GM19395 (cell line): ENCODE results near the gene S100A3.

ENCODE experiments used
- ATAC-seq: cut with Tn5 transposase; IDR thresholded peaks from one replicate; pipeline ENCODE4 v1.9.1; 2021; ENCODE audit warnings: mild to moderate bottlenecking, moderate library complexity; ENCODE audit not compliant: unreplicated experiment

S100A3 gene

DNA sequence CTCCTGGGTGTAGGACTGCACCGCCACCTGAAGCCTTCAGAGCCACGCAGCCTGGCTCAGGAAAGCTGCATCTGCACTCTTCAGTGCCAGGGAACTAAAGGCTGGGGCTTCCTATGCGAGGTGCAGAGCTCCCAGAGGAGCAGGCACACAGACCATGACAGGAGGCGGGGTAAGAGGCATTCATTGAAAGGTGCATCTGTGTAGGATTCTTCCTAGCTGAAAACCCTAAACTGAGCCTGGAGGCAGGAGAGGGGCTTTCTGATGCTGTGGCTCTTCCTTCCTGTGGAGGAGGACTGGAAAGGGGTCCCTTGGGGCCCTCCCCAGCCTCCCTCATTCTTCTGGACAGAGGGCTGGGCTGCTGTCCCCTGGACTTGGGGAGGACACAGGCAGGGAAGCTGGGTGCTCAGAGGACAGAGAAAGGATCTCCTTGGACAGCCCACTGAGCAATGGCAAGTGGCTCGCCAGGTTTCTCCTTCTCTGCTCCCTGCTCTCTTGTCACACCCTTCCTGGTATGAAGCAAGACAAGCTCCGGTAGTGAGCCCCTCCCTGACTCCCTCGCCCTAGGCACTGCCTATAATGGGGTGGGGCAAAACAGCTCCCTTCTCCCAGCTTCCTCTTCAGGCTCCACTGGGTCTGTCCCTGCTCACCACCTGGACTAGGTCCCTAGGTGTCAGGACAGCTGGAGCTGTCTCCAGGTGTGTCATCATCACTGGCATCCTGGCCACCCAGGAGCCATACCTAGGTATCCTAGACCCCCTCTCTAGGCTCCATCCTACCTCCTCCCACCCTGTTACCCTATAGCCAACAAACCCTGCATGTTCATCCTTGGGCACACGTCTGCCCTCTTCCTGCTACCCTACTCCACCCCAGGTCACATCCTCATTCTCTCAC is 33.3 kb downstream of the S100A3 start:
- no peak for ATAC-seq

DNA sequence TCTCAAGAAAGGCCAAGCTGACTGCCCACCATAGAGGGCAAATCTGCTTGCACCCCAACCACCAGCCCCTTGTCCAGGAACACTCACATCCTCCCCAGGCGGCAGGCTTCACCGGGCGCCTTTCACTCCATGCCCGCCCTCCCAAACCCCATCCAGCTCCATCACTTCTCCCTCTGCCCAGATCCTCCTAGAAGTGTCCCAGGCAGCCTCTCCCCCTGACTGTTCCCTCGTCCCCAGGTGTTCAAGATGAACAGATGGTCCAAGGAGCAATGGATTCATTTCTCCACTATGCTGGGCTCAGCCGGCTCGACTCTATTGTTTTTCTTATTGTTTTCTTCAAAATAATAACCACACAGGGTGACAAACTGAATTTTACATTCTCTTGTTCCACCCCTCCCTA is 35.4 kb downstream of the S100A3 start:
- no peak for ATAC-seq

DNA sequence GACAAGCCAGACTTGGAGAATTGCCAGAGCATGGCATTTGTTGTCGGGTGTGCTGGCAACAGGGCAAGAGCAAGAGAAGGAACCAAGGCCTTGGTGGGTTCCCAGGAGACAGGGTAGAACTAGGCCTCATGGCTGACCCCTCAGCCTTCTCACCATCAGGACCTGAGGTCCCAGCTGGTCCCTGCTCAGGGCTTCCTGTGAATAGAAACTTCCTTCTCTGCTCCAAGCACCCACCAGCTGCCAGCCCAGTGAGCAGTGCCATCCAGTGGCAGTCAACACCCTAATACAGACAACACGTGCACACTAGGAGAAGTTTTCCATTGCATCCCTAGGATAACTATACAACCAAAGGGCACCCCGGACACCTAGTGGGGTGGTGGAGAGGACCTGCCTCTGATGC is 36.0 kb downstream of the S100A3 start:
- ATAC-seq: no peak

DNA sequence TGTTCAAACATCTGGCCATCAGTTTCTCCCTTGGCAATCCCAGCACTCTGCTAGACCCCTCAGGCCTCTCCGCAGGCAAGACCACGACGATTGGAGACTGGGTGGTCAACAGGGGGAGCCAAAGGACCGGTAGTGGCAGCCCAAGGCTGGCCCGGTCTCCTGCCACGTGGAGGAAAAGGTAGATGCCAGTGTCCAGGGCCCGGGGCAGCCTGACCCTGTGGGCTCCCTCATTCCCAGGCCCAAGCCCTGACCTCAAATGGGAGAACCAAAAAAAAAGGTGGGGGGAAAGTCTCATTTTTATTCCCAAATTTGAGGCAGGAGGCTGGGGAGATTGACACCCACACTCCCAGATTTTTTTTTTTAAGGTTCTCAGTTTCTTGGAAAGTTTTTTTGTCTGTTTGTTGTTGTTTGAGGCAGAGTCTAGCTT is 38.1 kb downstream of the S100A3 start:
- ATAC-seq: no peak

DNA sequence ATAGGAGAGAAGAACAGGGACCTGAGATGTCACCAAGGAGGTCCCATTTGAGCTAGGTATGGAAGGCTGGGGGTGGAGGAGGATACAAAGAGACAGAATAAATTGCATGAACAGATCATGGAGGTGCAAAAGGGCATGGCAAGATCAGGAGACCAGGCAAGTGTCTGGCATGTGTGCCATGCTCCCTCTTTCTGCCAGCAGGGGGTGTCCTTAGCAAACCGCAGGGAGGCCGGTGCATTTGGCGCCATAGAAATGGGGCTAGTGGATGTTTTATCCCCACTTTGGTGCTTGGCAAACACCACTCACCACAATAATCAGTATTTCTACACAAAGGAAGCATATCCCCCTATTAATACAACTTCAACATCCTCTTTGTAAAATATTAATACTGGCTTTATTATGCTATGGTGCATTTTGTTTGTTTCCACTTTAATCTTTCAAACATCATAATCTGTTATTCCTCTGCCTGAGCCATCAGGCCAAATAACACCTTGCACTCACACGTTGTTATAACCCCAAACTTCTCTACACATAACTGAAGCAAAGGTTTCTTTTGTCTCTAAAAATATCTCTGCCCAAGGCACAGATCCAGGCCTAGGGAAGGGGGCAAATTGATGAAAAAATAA is 39.2 kb downstream of the S100A3 start:
- ATAC-seq: no peak

DNA sequence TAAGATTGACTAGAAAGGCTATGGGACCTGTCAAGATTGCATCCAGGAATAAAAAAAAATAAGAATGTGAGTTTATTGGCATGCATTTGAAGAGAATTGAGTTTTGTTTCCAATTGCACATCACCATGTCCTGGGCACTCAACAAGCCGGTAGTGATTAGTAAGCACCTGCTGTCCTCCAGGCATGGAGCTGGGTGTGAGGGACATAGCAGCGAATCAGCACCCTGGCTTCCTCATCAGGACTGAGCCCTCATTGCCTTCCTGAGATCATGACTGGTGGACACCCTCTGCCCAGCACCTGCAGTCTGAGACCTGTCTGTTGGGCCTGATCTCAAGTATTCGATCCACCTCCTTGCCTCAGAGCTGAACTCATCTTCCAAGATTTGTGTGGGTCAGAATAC is 40.0 kb downstream of the S100A3 start:
- ATAC-seq: no peak

DNA sequence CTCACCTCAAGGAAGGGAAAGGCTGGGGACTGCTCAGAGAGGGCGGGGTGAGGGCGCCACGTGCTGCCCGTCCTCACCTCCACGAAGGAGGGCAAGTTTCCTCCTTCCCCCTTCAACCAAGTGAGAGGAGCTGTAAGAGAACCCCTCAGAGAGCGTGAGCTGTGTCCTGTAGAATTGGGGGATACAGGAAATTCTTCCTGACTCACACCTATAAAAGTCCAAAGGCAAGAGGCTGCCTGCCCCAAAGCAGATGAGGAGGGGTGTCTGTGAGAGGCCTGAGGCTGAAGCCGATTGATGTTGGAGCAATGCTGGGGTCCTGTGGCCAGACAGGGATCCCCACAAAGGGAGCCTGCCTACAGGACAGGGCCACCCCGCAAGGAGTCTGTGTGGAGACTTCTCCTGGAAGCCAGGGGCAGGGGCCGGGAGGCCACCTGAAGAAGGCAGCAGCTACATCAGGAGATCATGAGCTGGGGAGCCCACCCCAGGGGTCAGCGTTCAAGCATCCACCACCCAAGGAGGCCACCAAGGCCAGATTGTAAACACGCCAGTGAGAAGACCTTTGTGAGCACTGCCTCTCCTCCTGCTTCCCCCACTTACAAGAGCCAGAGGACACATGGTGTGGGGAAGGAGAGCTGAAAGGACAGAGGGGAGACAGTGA is 41.0 kb downstream of the S100A3 start:
- no peak for ATAC-seq

DNA sequence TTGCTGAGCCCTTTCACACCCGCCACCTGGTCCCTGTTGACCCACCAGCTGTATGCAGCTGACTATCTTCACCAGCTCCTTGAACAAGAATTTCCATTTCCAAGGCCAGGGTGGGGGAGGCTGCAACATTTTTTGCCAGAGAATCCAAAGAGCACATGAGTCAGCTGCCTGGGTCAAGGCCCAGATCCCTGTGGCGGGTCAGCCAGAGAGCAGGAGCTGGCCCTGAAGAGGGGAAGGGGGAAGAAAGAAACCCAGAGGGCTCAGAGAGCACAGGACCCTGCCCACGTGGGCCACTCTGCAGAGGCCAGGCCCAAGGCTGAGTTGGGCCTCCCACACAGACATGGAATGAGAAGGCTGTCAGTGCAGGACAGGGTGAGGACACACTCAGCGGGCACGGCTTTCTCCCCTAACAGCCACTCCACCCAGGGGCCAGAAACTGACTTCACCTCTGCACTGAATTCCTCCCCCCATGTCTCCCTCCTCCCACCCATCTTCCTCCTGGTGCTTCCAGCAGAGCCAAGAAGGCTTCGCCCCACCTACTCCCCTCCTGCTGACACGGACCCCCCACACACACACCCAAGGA is 42.1 kb downstream of the S100A3 start:
- no peak for ATAC-seq

DNA sequence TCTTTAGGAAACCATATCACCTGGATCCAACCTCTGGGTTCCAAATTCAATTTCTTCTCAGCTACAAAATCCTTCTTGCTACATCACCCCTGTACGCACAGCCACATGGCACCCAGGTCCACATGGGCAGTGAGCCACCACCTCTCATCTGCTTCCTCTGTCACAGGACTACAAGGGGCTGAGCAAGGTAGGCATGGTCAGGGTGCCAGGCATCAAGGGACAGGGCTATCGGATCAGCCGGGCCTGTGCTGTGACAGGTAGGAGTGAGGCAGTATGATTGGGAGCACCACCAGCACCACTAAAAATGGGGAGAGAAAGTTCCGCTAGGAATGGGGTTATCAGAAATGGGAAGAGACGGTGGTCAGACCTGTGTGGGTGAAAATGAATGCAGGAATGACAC is 42.7 kb downstream of the S100A3 start:
- ATAC-seq: no peak

DNA sequence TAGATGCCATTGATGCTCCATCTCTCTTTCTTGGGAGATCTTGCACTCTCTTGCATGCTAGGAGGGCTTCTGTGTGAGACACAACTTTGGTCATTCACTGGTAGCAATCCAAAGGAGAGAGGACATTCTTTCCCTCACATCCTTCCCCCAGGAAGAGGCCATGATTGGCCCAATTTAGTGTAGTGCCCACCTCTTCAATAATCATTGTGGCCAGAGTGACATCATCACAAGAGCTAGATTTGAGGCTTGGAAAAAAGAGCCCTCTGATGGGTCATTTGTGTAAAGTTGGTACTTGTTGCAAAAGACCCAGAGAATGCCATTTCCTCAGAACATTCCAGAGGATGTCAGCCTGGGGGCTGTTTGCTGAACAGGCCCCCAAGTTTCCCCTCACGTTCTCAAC is 43.5 kb downstream of the S100A3 start:
- ATAC-seq: no peak

DNA sequence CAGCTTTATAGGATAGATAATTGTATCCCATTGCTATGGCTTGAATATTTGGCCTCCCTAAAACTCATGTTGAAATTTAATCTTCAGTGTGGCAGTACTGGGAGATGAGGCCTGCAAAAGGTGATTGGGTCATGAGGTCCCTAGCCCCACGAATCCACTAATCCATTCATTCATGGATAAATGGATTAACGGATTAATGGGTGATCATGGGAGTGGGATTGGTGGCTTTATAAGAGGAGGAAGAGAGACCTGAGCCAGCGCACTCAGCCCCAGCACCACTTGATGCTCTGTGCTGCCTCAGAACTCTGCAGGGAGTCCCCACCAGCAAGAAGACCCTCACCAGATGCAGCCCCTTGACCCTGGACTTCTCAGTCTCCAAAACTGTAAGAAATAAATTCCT is 45.3 kb downstream of the S100A3 start:
- ATAC-seq: no peak

DNA sequence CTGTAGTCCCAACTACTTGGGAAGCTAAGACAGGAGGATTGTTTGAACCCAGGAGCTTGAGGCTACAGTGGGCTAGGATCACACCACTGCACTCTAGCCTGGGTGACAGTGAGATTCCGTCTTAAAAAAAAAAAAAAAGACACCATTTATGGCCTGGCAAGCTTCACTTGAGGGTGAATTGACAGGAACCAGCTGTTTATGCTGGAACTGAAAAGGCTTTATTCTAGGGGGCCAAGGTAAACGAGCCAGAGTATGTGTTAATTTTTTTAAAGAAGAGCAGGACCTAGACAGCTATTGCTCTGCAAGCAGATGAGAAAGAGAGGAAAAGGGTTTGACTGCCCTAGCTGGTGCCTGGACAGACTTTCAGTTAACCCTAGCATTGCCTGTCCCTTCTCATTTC is 50.3 kb downstream of the S100A3 start:
- ATAC-seq: no peak
